ENCODE data around the gene MRNIP.
A peak's percentile ranks its signal among the peaks of the same experiment; 100 is the strongest.
"Not testable (repeated sequence)": the region's sequence is repeated elsewhere in the genome, so short reads cannot be mapped to it uniquely, and the experiment has no call there.

Gene MRNIP

DNA sequence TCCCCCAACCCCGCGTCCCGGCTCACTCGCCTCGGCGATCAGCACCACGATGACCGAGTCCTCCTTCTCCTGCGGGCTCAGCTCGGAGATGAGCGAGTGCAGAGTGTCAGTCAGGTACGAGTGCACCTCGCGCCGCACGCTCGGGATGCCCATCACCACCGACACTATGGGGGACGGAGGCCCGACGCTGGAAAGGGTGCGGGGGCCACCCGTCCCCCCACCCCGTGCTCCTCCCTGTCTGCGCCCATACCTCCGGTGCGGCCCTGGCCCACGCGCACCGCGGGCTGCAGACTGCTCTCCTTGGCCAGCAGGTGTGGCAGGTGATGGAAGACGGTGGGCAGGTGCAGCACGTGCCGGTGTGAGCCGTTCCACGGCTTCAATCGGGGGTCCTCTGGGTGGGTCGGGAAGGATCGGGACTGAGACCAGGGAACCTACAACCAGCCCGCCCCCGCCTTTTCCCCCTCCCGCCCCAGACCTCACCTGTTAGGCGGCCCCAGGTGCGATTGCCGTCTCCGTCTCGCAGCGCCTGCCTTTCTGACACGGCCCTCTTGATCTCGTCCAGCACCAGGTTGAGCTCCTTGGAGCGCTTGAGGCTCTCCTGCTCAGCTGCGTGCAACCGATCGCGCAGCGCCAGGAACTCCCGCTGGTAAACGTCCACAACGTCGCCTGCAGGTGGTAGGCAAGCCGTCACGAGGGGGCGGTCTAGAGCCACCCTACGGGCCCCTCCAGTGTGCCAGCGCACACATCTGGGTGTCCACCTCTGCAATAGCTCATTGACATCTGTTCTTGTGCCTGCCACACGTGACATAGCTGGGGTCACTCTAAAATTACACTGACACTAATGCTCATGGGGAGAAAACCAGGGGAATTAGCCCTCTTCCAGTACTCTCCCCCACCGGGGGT, 57.1 kb downstream of the MRNIP start:
- DNase-seq = no peak

DNA sequence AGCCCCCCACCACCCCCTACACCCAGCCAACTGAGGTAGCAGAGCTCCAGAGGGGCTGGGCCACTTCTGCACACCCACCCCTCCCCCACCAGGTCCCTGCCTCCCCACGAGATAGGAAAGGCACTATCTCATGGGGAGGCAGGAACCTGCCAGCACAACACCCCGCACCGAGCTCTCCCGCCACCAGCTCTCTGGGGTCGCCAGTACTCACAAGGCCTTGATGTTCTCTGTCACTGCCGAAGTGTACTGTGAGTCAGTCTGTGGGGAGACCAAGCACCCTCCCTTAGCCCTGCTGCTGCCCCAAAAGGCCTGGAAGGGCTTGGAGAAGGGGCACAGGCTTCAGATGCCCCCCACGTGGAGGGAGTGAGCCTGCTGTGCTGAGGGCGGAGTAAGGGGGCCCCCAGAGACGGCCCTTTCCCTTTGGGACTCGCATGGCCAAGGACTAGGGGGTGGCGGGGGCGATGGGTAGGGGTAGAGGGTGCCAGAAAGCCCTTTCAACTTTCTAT, 57.9 kb downstream of the MRNIP start:
- no peak for DNase-seq

GRCh38 chr5:179800071-179800695, 58.4 kb downstream of the MRNIP start:
- DNase-seq = no peak

- DNase-seq = no peak
These were observed 59.0 kb downstream of the MRNIP start for GRCh38 chr5:179799644-179799973.

DNA sequence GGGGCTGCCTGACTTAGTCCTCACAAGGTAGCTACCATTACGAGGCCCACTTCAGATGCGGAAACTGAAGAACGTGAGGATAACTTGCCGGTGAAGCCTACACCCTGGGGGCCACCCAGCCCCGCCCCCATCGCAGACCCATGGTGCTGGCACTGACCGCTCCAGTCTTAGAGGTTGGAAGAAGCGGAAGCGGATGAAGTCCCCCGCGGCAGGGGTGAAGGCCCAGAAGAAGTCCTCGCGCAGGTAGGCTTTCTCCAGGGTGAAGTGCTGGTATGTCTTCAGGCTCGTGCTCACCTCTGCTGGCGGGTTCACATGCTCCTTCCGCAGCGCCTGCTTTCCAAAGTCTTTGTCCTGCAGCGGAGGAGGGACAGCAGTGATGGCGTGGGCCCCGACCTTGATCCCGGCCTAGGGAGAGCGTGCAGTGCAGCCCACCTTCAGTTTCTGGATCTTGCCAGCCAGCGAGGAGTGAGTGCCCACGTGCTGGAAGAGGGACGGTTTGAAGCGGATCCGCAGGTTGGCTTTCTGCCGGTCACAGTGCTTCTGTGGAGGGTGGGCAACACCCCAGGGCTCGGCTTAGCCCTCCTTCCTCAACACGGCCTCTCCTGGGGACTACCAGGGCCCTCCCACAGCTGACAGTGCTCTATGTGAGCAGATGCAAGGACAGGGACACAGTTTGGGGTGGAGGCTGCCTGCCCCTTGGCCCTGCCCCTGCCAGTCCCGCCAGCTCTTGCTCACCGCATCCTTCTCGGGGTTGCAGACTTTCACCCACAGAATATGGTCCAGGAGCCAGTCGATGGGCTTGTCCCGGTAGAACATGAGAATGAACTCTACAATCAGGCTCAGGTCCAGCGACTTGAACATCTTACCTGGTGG, 59.6 kb downstream of the MRNIP start:
- DNase-seq = no peak

DNA sequence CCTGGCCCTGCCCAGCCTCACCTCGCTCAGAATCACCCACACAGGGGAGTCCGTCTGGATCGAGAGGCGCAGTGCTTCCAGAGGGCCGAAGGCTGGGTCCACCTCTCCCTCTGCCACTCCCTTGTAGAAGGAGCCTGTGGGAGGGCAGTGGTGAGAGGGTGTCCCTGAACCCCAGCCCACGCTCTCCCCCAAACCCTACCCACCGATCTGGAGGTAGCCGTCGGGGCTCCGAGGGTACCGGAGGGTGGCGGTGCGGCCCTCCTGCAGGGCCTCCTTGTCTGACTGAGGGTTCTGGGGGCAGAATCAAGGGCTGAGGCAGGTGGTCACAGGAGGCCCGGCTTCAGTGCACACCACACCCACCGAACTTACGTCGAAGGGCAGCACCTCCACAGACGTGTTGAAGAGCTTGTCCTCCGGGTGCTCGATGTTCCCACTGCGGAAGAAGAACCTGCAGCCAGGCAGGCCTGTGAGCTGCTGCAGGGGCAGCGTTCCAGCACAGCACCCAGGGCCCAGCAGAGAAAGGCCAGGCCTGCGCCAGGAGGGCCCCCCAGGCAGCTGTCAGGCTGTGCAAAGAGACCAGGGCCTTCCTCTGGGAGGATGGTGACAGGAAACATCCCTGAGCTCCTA, 60.4 kb downstream of the MRNIP start:
- DNase-seq = no peak

DNA sequence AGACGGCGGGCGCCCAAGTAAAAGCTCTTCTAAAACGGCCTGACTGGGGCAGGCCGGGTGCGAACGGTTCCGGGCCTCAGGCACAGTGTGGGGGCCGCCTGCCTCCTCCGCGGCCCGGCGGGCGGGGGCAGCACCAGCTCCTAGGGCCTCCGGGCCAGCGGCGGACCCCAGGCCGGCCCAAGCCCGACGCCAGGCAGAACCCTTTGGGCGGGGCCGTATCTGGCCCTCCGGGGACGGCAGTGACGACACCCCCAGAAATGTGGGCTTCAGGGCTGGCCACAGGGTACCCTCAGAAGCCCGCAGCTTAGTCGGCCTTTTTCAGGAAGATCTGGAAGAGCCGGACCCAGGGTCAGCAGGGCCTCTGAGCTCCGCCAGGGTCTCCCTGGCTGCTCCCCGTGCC, 60.9 kb downstream of the MRNIP start:
- DNase-seq = no peak

DNA sequence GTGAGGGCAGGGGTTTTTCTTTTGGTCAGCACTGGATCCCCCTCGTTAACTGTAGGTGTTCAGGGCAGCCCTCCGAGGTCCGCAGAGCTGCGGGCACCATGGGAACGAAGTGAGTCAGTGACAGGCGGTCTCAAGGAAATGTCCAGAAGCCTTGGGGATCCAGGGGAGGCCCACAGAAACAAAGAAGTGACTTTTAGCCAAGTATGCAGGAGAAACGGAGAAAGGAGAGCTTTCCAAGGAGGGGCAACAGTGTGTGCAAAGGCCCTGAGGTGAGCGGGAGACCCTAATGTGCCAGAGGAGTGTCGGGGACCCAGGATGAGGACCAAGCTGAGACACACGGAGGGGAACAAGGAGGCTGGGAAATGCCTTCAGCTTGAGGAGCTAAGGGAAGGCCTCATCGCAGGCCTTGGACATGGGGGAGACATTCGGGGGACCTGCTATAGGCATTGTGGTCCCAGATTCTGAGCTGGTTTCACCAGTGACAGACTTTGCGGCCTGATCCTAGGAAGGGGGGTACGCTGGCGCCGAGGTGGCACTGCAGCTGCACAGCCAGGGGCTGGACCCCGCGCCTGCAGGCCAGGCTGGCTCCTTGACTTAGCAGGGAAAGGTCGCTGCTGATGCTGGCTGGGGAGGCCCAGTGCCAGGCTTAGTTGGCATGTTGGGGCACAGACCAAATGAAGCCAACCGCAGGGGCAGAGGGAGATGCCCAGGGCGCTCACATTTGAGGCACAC, 61.6 kb downstream of the MRNIP start:
- DNase-seq = no peak

DNA sequence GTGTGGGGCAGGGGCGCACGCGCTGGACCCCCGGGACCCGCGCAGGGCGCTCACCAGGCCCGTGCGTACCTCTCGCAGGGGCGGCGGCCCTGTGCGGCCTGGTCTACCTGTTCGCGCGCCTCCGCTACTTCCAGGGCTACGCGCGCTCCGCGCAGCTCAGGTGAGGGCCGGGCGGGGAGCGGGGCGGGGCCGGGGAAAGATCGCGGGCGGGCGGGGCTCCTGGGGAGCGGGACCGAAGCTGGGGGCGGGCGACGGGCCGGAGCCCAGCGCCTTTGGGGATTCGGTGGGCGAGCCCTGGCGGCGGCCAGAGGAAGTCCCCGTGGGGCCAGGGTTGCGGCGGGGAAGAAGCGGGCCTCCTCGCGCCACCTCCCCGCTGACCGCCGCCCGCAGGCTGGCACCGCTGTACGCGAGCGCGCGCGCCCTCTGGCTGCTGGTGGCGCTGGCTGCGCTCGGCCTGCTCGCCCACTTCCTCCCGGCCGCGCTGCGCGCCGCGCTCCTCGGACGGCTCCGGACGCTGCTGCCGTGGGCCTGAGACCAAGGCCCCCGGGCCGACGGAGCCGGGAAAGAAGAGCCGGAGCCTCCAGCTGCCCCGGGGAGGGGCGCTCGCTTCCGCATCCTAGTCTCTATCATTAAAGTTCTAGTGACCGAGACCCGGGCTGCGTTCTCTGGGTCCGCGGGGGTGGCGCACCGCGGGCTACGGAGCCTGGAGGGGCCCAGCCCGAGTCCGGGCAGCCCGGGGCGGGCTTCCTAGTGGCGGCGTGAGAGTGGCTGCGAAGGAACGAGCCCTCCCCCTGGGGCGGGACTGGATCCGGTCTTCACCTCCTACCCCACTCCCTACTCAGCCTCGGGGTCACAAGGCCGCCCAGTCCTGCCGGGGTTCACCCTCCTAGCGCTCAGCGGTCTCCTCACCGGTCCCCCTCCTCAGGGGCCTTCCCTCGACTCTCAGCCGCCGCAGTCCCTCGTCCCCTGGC, 62.5 kb downstream of the MRNIP start:
- peak; percentile 38 to 74 for DNase-seq

DNA sequence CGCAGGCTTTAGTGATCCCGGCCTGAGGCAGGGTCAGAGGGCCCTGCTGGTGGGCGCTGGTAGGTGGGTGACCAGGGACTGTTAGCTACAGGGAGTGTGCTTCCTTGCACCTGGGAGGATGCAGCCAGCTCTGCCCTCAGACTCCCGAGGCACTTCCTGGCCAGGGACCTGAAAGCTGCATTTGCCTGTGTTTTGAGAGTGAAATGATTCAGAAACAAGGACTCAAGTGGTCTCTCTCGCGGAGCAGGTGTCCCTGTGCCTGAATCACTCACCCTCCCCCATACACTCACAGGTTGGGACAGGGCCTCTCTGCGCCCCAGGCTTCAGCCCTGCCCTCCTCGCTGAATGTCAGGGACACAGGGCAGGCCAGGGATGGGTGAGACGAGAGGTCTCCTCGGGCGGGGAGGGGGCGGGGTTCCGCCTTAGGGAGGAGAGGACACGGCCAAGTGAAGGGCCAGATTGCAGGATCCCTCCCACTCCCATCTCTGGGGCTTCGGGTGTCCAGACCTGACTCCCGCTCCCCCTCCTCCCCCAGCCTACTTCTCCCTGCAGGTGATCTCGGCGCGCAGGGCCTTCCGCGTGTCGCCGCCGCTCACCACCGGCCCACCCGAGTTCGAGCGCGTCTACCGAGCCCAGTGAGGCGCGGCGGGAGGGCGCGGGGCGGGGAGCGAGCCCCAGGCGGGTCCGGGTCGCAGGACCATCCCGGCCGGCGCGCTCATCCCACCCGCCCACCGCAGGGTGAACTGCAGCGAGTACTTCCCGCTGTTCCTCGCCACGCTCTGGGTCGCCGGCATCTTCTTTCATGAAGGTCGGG, 63.4 kb downstream of the MRNIP start:
- DNase-seq = peak; percentile 24 to 60

GRCh38 chr5:179794575-179794974, 64.0 kb downstream of the MRNIP start:
- DNase-seq = no peak

DNA sequence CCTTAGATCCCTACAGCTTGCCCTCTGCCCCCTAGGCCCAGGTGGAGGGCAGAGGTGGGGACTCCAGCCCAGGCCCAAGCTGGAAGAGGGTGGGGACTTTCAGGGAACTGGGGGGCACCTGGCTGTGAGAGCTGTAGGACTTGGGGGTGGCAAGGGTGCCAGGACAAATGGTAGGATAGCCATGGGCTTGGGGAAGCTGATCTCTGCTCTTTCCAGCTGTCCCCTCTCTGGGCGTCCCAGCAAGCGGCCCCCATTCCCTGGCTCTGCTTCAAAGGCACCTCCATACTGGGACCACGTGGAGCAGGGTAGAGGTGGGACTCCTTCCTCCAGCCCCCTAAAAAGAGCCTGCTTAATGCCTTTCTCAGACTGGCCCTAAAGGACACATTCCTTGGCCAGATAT, 64.4 kb downstream of the MRNIP start:
- DNase-seq = no peak

DNA sequence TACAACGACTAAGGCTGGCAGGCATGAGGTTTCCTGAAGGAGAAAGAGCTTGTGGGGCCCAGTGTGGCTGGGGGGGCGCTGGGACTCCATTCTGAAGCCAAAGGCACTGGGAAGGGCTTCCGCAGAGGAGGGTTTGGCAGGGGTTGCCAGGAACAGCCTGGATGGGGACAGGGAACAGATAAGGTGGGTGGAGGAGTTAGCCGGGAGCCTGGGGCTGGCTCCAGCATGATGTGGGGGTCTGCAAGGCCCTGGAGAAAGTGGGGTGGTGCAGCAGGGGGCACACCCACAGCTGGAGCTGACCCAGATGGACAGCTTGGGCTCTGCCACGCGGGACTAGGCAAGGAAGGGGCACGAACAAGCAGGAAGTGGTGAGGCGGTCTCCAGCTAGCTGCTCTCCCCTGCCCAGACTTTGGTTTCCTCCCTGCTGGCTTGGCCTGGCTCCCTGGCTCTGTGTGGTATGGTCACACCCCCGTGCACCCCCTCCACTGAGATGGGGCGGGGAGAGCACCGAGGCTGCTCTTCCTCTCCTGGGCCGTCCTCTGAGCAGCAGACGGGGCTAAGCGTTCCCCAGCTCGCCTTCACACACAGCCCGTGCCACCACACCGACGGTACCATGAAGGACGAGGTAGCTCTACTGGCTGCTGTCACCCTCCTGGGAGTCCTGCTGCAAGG, 65.0 kb downstream of the MRNIP start, which contains the start of gene LTC4S:
Gene LTC4S (plus strand): TSS at position 519 of the 672 bp plus-strand sequence. CDS start 95 bp downstream, at position 614.
- no peak for DNase-seq

DNA sequence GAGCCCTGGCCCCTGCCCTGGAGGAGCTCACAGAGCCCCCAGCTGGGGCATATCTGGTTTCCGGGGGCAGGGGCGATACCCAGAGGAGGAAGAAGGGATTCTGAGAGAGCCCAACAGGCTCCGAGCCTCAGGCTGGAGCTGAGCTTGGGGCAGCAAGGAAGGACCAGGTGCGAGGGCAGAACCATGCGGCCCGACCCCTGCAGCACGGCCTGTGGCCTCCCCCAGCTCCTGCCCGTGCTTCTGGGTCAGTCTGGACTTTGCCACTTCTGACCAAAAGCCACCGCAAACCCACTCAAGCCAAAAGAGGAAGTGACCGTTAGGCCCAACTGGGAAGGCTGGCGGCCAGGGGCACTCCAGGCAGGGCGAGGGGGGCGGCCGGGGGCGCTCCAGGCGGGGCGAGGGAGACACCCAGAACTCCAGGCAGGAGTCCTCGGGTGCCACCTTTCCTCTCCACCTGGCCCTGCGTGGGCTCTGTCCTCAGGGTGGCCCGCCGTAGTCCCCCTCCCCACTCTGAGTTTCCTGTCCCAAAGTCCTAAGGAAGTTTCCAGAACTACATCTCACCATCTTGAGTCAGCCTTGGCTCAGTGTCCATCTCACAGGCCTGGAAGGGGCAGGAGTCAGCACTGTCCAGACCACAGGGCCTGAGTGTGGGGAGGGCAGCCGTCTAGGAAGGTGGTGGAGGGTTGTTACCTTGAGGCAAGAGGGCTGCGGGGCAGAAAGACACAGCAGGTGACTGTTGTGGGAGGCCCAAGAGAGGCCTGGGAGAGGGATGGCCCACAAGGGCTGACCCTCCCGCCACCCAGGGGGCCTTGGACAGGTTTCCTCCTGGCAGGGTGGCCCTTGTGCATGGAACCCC, 65.8 kb downstream of the MRNIP start:
- no peak for DNase-seq

GRCh38 chr5:179791881-179792611, 66.6 kb downstream of the MRNIP start:
- DNase-seq = no peak

DNA sequence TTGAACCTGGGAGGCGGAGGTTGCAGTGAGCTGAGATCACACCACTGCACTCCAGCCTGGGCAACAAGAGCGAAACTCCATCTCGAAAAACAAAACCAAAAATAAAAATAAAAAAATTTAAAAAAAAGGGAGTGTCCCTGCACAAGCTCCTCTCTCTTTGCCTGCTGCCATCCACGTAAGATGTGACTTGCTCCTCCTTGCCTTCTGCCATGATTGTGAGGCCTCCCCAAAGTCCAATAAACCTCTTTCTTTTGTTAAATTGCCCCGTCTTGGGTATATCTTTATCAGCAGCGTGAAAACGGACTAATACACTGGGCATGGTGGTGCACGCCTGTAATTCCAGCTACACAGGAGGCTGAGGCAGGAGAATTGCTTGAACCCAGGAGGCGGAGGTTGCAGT, 69.3 kb downstream of the MRNIP start:
- not testable (repeated sequence) for DNase-seq

- DNase-seq = no peak
These were observed 70.3 kb downstream of the MRNIP start for GRCh38 chr5:179788193-179788854.

Measured in SHP77 (cell line).